HG02884 (cell line): ENCODE measurements around the gene PCBD1.

Source experiments
- ATAC-seq: cut with Tn5 transposase; IDR thresholded peaks from one replicate; pipeline ENCODE4 v1.9.1; 2021; ENCODE audit warnings: mild to moderate bottlenecking, moderate library complexity; ENCODE audit not compliant: unreplicated experiment

Gene PCBD1

GRCh38 chr10:70905071-70906021 is 17.0 kb upstream of the PCBD1 start:
- ATAC-seq: no peak

GRCh38 chr10:70903262-70903921 is 15.0 kb upstream of the PCBD1 start:
- ATAC-seq: no peak

- no peak for ATAC-seq
These were observed 14.4 kb upstream of the PCBD1 start for GRCh38 chr10:70902661-70903261.

- ATAC-seq: no peak
These were observed 13.0 kb upstream of the PCBD1 start for GRCh38 chr10:70901276-70901878.

GRCh38 chr10:70899096-70899495 is 10.7 kb upstream of the PCBD1 start:
- no peak for ATAC-seq

GRCh38 chr10:70898687-70899086 is 10.3 kb upstream of the PCBD1 start:
- ATAC-seq: no peak

GRCh38 chr10:70896551-70896950 is 8.2 kb upstream of the PCBD1 start:
- no peak for ATAC-seq

GRCh38 chr10:70894416-70894815 is 6.1 kb upstream of the PCBD1 start:
- no peak for ATAC-seq

- no peak for ATAC-seq
These were observed 5.1 kb upstream of the PCBD1 start for GRCh38 chr10:70893227-70894006.

GRCh38 chr10:70892631-70893030 is 4.3 kb upstream of the PCBD1 start:
- no peak for ATAC-seq

- ATAC-seq: no peak
These were observed 3.3 kb upstream of the PCBD1 start for GRCh38 chr10:70891627-70892026.

- ATAC-seq: no peak
These were observed 2.6 kb upstream of the PCBD1 start for GRCh38 chr10:70890917-70891431.

GRCh38 chr10:70889291-70889690 is 926 bp upstream of the PCBD1 start:
- ATAC-seq: no peak

- ATAC-seq: no peak
These were observed 1.3 kb downstream of the PCBD1 start for GRCh38 chr10:70886921-70887665.

GRCh38 chr10:70885931-70886903 is 2.1 kb downstream of the PCBD1 start:
- ATAC-seq: no peak

GRCh38 chr10:70885481-70885880 is 2.9 kb downstream of the PCBD1 start:
- no peak for ATAC-seq

GRCh38 chr10:70884741-70885140 is 3.6 kb downstream of the PCBD1 start:
- ATAC-seq: no peak

GRCh38 chr10:70880077-70880534 is 8.3 kb downstream of the PCBD1 start:
- peak; percentile 50 for ATAC-seq
